Endothelial cell of umbilical vein (primary cell): ENCODE measurements around the gene EDC3. TPM values are rescaled to one million over a fixed set of nuclear protein-coding genes. Genes with fewer than 3 reads are reported as not detected.

Experiments
- BruUV-seq: library from RNA; stranded (reverse); fragments of 400-500 nt; replicated peaks from 2 replicates; lab custom pipeline; 2021; lab: Mats Ljungman, UMichigan
- CTCF ChIA-PET: fragments of 300-600, 350-600 bp; sonication (Branson Sonifier 250); formaldehyde crosslinking; loops from one replicate; lab custom pipeline; 2021; ENCODE audit warnings: antibody characterized with exemption, inconsistent platforms; lab: Charles Lee
- POLR2A ChIA-PET: fragments of 300-600, 350-600 bp; sonication (Branson Sonifier 250); formaldehyde crosslinking; loops from one replicate; lab custom pipeline; 2021; ENCODE audit warnings: antibody characterized with exemption, inconsistent platforms; lab: Charles Lee
- DNase-seq: peaks from one replicate; pipeline ENCODE4 v3.0.0-alpha.2; 2011; ENCODE audit warnings: low read depth, low spot score
- FAIRE-seq: peaks from 2 replicates; lab custom pipeline; 2011; peaks lifted over from hg19 to GRCh38; lab: Jason Lieb, UNC
- H2AFZ ChIP-seq: 2 replicates; pipeline ENCODE4 v1.6.0; 2012; ENCODE audit warnings: low read depth, low read length, control low read depth, inconsistent platforms
- H3K27ac ChIP-seq: 2 replicates; pipeline ENCODE4 v1.5.1; 2011; ENCODE audit warnings: low read depth, mild to moderate bottlenecking, control low read depth, low read length, moderate library complexity; ENCODE audit not compliant: insufficient read depth
- H3K27me3 ChIP-seq, 2 experiments: 2 replicates each; pipeline versions ENCODE4 v1.6.0 to v1.6.1; 2011; ENCODE audit warnings: low read length in 2 of 2, mixed read lengths in 1 of 2; ENCODE audit not compliant: control insufficient read depth in 2 of 2, insufficient read depth in 2 of 2
- H3K36me3 ChIP-seq, 2 experiments: 2 replicates in 1 of 2; 3 replicates in 1 of 2; pipeline ENCODE4 v1.5.1; 2011; ENCODE audit warnings: low read length in 2 of 2, mild to moderate bottlenecking in 1 of 2, moderate library complexity in 1 of 2; ENCODE audit not compliant: control insufficient read depth in 2 of 2, insufficient read depth in 2 of 2; ENCODE audit errors: extremely low read depth in 1 of 2
- H3K4me1 ChIP-seq: 3 replicates; pipeline ENCODE4 v1.5.1; 2011; ENCODE audit warnings: mild to moderate bottlenecking, low read length; ENCODE audit not compliant: control insufficient read depth, insufficient read depth; ENCODE audit errors: extremely low read depth
- H3K4me2 ChIP-seq: 2 replicates; pipeline ENCODE4 v1.6.1; 2011; ENCODE audit warnings: low read length, control low read depth, mixed read lengths; ENCODE audit not compliant: insufficient read depth
- H3K4me3 ChIP-seq, 3 experiments: fragments of 200-600 bp in 1 of 3; sonication (generic), shearing (Covaris generic) in 1 of 3; replicated peaks in 1 of 3; 2 replicates each; pipeline ENCODE4 v1.5.1; 2011 to 2016; ENCODE audit warnings: control low read depth in 3 of 3, low read length in 3 of 3, mild to moderate bottlenecking in 2 of 3, inconsistent platforms in 1 of 3, low read depth in 1 of 3, moderate library complexity in 1 of 3; ENCODE audit not compliant: insufficient read depth in 1 of 3
- H3K79me2 ChIP-seq: 2 replicates; pipeline ENCODE4 v1.6.0; 2012; ENCODE audit warnings: low read length, inconsistent platforms; ENCODE audit not compliant: control insufficient read depth, insufficient read depth
- H3K9ac ChIP-seq: replicated peaks from 2 replicates; pipeline ENCODE3; 2011; ENCODE audit warnings: low read length, control low read depth; ENCODE audit not compliant: insufficient read depth; ENCODE audit errors: extremely low read depth
- H3K9me1 ChIP-seq: replicated peaks from 3 replicates; pipeline ENCODE4 v1.6.0; 2011; ENCODE audit warnings: mild to moderate bottlenecking, low read length; ENCODE audit not compliant: control insufficient read depth, insufficient read depth; ENCODE audit errors: extremely low read depth
- H3K9me3 ChIP-seq: replicated peaks from 2 replicates; pipeline ENCODE4 v1.5.1; 2012; ENCODE audit warnings: low read length, inconsistent platforms; ENCODE audit not compliant: control insufficient read depth, insufficient read depth
- H4K20me1 ChIP-seq: replicated peaks from 2 replicates; pipeline ENCODE3; 2011; ENCODE audit warnings: mild to moderate bottlenecking, low read length; ENCODE audit not compliant: control insufficient read depth, insufficient read depth; ENCODE audit errors: extremely low read depth
- EZH2 ChIP-seq: IDR thresholded peaks from 2 replicates; pipeline ENCODE4 v1.6.1; 2012; ENCODE audit warnings: borderline replicate concordance, low read depth, mild to moderate bottlenecking, moderate library complexity, low read length, inconsistent platforms; ENCODE audit not compliant: severe bottlenecking
- FOS ChIP-seq: IDR thresholded peaks from 2 replicates; pipeline ENCODE4 v1.6.1; 2011; ENCODE audit warnings: mild to moderate bottlenecking, low read length, moderate library complexity, borderline replicate concordance; ENCODE audit not compliant: insufficient read depth
- GATA2 ChIP-seq: IDR thresholded peaks from 2 replicates; pipeline ENCODE4 v1.7.0; 2011; ENCODE audit warnings: low read depth, mild to moderate bottlenecking, moderate library complexity, mixed read lengths, low read length; ENCODE audit not compliant: insufficient read length, insufficient read depth
- JUN ChIP-seq: IDR thresholded peaks from 2 replicates; pipeline ENCODE4 v1.6.1; 2011; ENCODE audit warnings: borderline replicate concordance, low read depth; ENCODE audit not compliant: insufficient read length, insufficient read depth
- MYC ChIP-seq: IDR thresholded peaks from one replicate; pipeline ENCODE4 v1.6.1; 2011; ENCODE audit warnings: mild to moderate bottlenecking, low read depth, low read length
- POLR2A ChIP-seq: IDR thresholded peaks from 2 replicates; pipeline ENCODE4 v1.6.1; 2012; ENCODE audit warnings: low read depth, mild to moderate bottlenecking, control low read depth, low read length
- POLR2AphosphoS5 ChIP-seq: IDR thresholded peaks from 2 replicates; pipeline ENCODE4 v1.6.1; 2012; ENCODE audit warnings: low read depth, mild to moderate bottlenecking, control low read depth, low read length, moderate library complexity; ENCODE audit not compliant: insufficient read depth
- dilution Hi-C: fragments of 300-500 bp; cut with MboI; formaldehyde crosslinking; loops from one replicate; pipeline ENCODE4 v1.15.0; 2019; ENCODE audit warnings: low sequenced_read_pairs; ENCODE audit not compliant: extremely low pct_ligation_motif_present
- intact Hi-C: fragments of 100-400 bp; cut with micrococcal nuclease; formaldehyde crosslinking; loops from one replicate; pipeline ENCODE4 v1.10.0; 2022
- polyA plus RNA-seq, 4 experiments: library from polyadenylated mRNA; depleted of rRNA in 3 of 4; stranded (reverse) in 3 of 4; unstranded in 1 of 4; fragments of >200 nt; gene quantifications; 2 replicates each; pipeline versions ENCODE4 v1.2.1 to v1.2.3, GENCODE V29; 2011 to 2012; ENCODE audit warnings: missing spikeins in 1 of 4
- total RNA-seq: library from RNA; stranded (reverse); gene quantifications from 2 replicates; pipeline ENCODE4 v1.2.3, GENCODE V29; 2021
- TF ChIP-seq, protein P1 (sequence below): IDR thresholded peaks from 2 replicates; pipeline ENCODE4 v1.6.1; 2011; ENCODE audit not compliant: insufficient read depth, insufficient read length
- TF ChIP-seq, protein P2 (sequence below), 2 donors: IDR thresholded peaks; 1 replicate in 1 of 2; 2 replicates in 1 of 2; pipeline ENCODE4 v1.5.1; 2011; ENCODE audit warnings: low read length in 2 of 2, mild to moderate bottlenecking in 2 of 2, moderate library complexity in 2 of 2, control low read depth in 1 of 2, inconsistent platforms in 1 of 2, low read depth in 1 of 2; ENCODE audit not compliant: insufficient read depth in 1 of 2; ENCODE audit errors: extremely low read depth in 1 of 2

EDC3 gene
- total and polyA plus RNA-seq, 2 donors (not counting 3 experiments of a cell fraction or from before 2014, with no cell fraction given), result 55.9 to 56.5 TPM

- peak; percentile 72 for DNase-seq
- intact Hi-C loops, result loop anchor here (1.0 to 5.0 kb wide), 2 partner anchors 184 to 247 kb away; no protein-coding TSS in a partner anchor
Measured at GRCh38 chr15:74620636-74621545, 74.9 kb downstream of the EDC3 start.

More at GRCh38 chr15:74620636-74621545, 74.9 kb downstream of the EDC3 start:
- peak; percentile 84 for FAIRE-seq
- TF ChIP-seq MYC (no peak), FOS (no peak), GATA2 (no peak), POLR2A (peak; percentile 21), JUN (no peak), EZH2 (no peak), POLR2AphosphoS5 (peak; percentile 35)
- TF ChIP-seq, protein P1, sequence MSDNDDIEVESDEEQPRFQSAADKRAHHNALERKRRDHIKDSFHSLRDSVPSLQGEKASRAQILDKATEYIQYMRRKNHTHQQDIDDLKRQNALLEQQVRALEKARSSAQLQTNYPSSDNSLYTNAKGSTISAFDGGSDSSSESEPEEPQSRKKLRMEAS, result peak; percentile 6
- TF ChIP-seq, protein P2, sequence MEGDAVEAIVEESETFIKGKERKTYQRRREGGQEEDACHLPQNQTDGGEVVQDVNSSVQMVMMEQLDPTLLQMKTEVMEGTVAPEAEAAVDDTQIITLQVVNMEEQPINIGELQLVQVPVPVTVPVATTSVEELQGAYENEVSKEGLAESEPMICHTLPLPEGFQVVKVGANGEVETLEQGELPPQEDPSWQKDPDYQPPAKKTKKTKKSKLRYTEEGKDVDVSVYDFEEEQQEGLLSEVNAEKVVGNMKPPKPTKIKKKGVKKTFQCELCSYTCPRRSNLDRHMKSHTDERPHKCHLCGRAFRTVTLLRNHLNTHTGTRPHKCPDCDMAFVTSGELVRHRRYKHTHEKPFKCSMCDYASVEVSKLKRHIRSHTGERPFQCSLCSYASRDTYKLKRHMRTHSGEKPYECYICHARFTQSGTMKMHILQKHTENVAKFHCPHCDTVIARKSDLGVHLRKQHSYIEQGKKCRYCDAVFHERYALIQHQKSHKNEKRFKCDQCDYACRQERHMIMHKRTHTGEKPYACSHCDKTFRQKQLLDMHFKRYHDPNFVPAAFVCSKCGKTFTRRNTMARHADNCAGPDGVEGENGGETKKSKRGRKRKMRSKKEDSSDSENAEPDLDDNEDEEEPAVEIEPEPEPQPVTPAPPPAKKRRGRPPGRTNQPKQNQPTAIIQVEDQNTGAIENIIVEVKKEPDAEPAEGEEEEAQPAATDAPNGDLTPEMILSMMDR (IDR thresholded peaks at IDR 0.05; ENCODE audit: extremely low read depth in 1 of 2, insufficient read depth in 1 of 2, low read depth in 1 of 2, low read length in 2 of 2), result peak; percentile 99
- Histone ChIP-seq H3K9ac (no peak overlapping the region), H2AFZ (no peak overlapping the region), H3K79me2 (peaks cover 57% of the 10 kb centered on the region), H3K4me1 (peaks cover 9% of the 10 kb centered on the region), H3K9me3 (no peaks in the 10 kb centered on the region), H3K4me3 (no peak overlapping the region), H3K27me3 (no peaks in the 10 kb centered on the region), H3K9me1 (no peaks in the 10 kb centered on the region), H3K27ac (no peak overlapping the region), H3K4me2 (no peak overlapping the region), H3K36me3 (peaks cover 33 to 63% of the 10 kb centered on the region in 2 experiments), H4K20me1 (peaks cover 8% of the 10 kb centered on the region)
- dilution Hi-C loops, result no loop called here
- no TSS peak for BruUV-seq
- CTCF ChIA-PET, result interaction anchor here (0.5 to 8.4 kb wide), 22 partner anchors 12 to 252 kb away, joined by 3 to 82 read pairs (median 4); no protein-coding TSS in a partner anchor
- POLR2A ChIA-PET, result no interaction called here
